Body of pancreas (tissue), 4 donors: ENCODE data around the gene AP3M1. TPM values are rescaled to one million over a fixed set of nuclear protein-coding genes. Genes with fewer than 3 reads are reported as not detected.

Source experiments
- ATAC-seq: fragments of 150-250 bp; one replicate; pipeline ENCODE4 v1.9.1; 2016
- DNase-seq, 4 donors: peaks; one replicate each; pipeline ENCODE4 v3.0.0-alpha.2; 2019
- H3K27ac ChIP-seq, 4 donors: fragments of 200-600 bp; sonication (generic); 1 replicate in 3 of 4; 2 replicates in 1 of 4; pipeline versions ENCODE4 v1.5.1 to v1.6.1; 2016 to 2019; ENCODE audit warnings: mild to moderate bottlenecking in 1 of 4, mixed read lengths in 1 of 4, moderate library complexity in 1 of 4
- H3K27me3 ChIP-seq, 2 donors: fragments of 200-600 bp; sonication (generic); one replicate each; pipeline ENCODE4 v1.6.0; 2016; ENCODE audit warnings: mild to moderate bottlenecking in 1 of 2
- H3K36me3 ChIP-seq, 2 donors: fragments of 200-600 bp; sonication (generic); replicated peaks in 1 of 2; 2 replicates each; pipeline ENCODE4 v1.5.1; 2016; ENCODE audit warnings: low read depth in 2 of 2; ENCODE audit not compliant: insufficient read depth in 1 of 2
- H3K4me1 ChIP-seq: fragments of 200-600 bp; sonication (generic); one replicate; pipeline ENCODE4 v1.6.0; 2016
- H3K4me3 ChIP-seq, 2 donors: fragments of 200-600 bp; sonication (generic); 1 replicate in 1 of 2; 2 replicates in 1 of 2; pipeline ENCODE4 v1.5.1; 2016 to 2019
- H3K9me3 ChIP-seq, 3 donors: fragments of 200-600 bp; sonication (generic); 1 replicate in 2 of 3; 2 replicates in 1 of 3; pipeline ENCODE4 v1.5.1; 2016
- POLR2A ChIP-seq, 3 donors: fragments of 450-650 bp; IDR thresholded peaks; one replicate each; pipeline ENCODE4 v1.6.1; 2016; ENCODE audit warnings: antibody characterized with exemption in 3 of 3, mild to moderate bottlenecking in 2 of 3
- WGBS, 2 donors: methylation state at CpG; one replicate each; pipeline ENCODE4 v1.1.5; 2017; 5-methylcytosine and 5-hydroxymethylcytosine counted together
- intact Hi-C: fragments of 100-400 bp; cut with DNase I; formaldehyde crosslinking; loops from one replicate; pipeline ENCODE4 v1.15.1; 2023
- total RNA-seq, 2 donors: library from RNA; depleted of rRNA; stranded (reverse); fragments of >200 nt; gene quantifications; one replicate each; pipeline ENCODE4 v1.1.0, GENCODE V29; 2016
- TF ChIP-seq, protein P1 (sequence below), 7 experiments: fragments of 450-650 bp in 4 of 7; fragments of 200-600 bp in 3 of 7; sonication (generic) in 3 of 7; IDR thresholded peaks; one replicate each; pipeline ENCODE4 v1.5.1; 2016 to 2019; ENCODE audit warnings: antibody characterized with exemption in 7 of 7

The AP3M1 gene
- total RNA-seq, 2 donors from 2014 or later = 7.9 to 17.1 TPM

- Histone ChIP-seq H3K9me3 (no peaks in the 10 kb centered on the region), H3K27ac (no peak overlapping the region), H3K36me3 (no peaks in the 10 kb centered on the region), H3K4me3 (no peak overlapping the region), H3K4me1 (peaks cover 12% of the 10 kb centered on the region), H3K27me3 (no peaks in the 10 kb centered on the region)
- no peak for ATAC-seq
- no peak for TF ChIP-seq POLR2A (IDR thresholded peaks at IDR 0.05)
- TF ChIP-seq, protein P1, sequence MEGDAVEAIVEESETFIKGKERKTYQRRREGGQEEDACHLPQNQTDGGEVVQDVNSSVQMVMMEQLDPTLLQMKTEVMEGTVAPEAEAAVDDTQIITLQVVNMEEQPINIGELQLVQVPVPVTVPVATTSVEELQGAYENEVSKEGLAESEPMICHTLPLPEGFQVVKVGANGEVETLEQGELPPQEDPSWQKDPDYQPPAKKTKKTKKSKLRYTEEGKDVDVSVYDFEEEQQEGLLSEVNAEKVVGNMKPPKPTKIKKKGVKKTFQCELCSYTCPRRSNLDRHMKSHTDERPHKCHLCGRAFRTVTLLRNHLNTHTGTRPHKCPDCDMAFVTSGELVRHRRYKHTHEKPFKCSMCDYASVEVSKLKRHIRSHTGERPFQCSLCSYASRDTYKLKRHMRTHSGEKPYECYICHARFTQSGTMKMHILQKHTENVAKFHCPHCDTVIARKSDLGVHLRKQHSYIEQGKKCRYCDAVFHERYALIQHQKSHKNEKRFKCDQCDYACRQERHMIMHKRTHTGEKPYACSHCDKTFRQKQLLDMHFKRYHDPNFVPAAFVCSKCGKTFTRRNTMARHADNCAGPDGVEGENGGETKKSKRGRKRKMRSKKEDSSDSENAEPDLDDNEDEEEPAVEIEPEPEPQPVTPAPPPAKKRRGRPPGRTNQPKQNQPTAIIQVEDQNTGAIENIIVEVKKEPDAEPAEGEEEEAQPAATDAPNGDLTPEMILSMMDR (IDR thresholded peaks at IDR 0.05) = no peak
- DNase-seq = no peak
- 81 to 89% methylated on average over 2 of the region's 2 CpGs for WGBS, 2 donors
- intact Hi-C loops = no loop called here
Observed at GRCh38 chr10:74179111-74179710, 28.6 kb upstream of the AP3M1 start.

DNA sequence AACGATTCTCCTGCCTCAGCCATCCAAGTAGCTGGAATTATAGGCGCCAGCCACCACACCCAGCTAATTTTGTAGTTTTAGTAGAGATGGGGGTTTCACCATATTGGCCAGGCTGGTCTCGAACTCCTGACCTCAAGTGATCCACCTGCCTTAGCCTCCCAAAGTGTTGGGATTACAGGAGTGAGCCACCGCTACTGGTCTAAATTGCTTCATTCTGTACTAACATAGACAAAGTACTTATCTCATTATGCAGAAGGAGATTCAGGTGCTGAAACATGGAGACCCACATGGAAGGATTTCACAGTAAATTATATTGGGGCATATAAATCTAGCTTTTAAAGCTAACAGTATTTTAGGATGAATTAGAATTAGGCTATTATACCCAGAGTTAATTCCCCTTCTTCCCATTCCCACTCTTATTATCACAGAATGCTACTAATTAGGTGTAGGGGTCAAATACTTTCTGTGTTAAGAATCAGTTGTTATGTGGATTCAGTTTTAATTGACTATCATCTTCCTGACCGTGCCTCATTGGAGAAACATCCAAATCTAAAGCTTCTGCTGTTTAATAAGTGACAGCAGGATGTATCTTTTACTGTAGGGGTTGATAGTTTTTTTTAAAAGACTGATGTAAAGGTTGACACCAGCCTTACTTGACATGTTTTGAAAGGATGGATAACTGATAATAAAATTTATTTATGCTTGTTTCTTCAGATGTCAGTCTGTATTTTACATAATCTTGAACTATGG lies 27.6 kb upstream of the AP3M1 start:
- no peak overlapping the region for H3K4me3 ChIP-seq
- no peaks in the 10 kb centered on the region for H3K27me3 ChIP-seq
- H3K27ac ChIP-seq = no peak overlapping the region
- ATAC-seq = no peak
- intact Hi-C loops = no loop called here
- peaks cover 12% of the 10 kb centered on the region for H3K4me1 ChIP-seq
- H3K36me3 ChIP-seq = no peaks in the 10 kb centered on the region
- H3K9me3 ChIP-seq = no peaks in the 10 kb centered on the region
- DNase-seq = no peak
- WGBS, 2 donors = 89% methylated on average over 5 of the region's 5 CpGs
- TF ChIP-seq, protein P1 (IDR thresholded peaks at IDR 0.05) = no peak
- no peak for TF ChIP-seq POLR2A (IDR thresholded peaks at IDR 0.05)

DNA sequence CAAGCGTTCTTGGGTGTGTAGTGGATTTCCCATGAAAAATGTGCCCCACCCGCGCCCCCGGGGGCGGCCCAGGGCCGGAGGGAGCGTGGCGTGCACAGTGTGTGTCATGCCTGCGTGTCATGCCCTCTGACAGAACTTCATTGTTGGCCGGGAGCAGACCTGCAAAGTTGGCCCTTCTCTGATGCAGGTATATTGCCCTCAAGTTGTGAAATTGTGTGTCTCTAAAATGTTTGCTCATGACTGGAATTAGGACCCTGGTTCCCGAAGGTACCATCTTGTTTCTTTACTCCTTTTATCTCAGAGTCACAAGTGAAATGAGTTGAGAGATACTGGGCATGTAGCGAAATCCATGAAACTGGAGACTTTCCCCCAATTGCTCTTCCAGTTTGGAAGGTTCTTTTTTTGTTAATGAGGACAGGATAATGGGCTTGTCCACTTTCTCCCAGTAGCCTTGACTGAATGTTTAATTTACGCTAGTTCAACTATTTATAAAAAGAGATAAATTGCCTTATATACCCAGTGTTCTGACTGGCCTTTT lies 26.6 kb upstream of the AP3M1 start:
- H3K36me3 ChIP-seq = no peaks in the 10 kb centered on the region
- peak; percentile 43 for ATAC-seq
- no peaks in the 10 kb centered on the region for H3K9me3 ChIP-seq
- H3K27me3 ChIP-seq = no peaks in the 10 kb centered on the region
- peak; percentile 57 to 63 (median 60) for DNase-seq
- peak overlapping the region; percentile 87 to 97 (median 96) for H3K27ac ChIP-seq
- H3K4me3 ChIP-seq = peak overlapping the region; percentile 29 to 64
- intact Hi-C loops = no loop called here
- WGBS, 2 donors = 4 to 6% methylated on average over 12 to 13 of the region's 13 CpGs
- peaks cover 13% of the 10 kb centered on the region for H3K4me1 ChIP-seq
- TF ChIP-seq, protein P1 (IDR thresholded peaks at IDR 0.05) = no peak
- TF ChIP-seq POLR2A (IDR thresholded peaks at IDR 0.05) = no peak

GRCh38 chr10:74176380-74177139 lies 25.9 kb upstream of the AP3M1 start:
- ATAC-seq (peak; percentile 93), DNase-seq (peak; percentile 96 to 98 (median 98))
- peak overlapping the region; percentile 87 to 97 (median 96) for H3K27ac ChIP-seq
- no peaks in the 10 kb centered on the region for H3K9me3 ChIP-seq
- peak overlapping the region; percentile 29 to 64 for H3K4me3 ChIP-seq
- TF ChIP-seq POLR2A (IDR thresholded peaks at IDR 0.05) = peak; percentile 95 to 97 (median 95)
- TF ChIP-seq, protein P1 (IDR thresholded peaks at IDR 0.05) = peak in 2 of 7 experiments; percentile 1 to 4
- intact Hi-C loops = no loop called here
- 0 to 3% methylated on average over 8 to 62 of the region's 72 CpGs for WGBS, 2 donors
- H3K4me1 ChIP-seq = peaks cover 17% of the 10 kb centered on the region
- H3K27me3 ChIP-seq = no peaks in the 10 kb centered on the region
- H3K36me3 ChIP-seq = no peaks in the 10 kb centered on the region
